Thoracic aorta (tissue), 2 donors: ENCODE data around the gene GPAT2. TPM values are rescaled to one million over a fixed set of nuclear protein-coding genes. Genes with fewer than 3 reads are reported as not detected.
"Not testable (repeated sequence)": the region's sequence is repeated elsewhere in the genome, so short reads cannot be mapped to it uniquely, and the experiment has no call there.

Experiments used
- ATAC-seq: fragments of 150-250 bp; one replicate; pipeline ENCODE4 v1.8.0; 2017; ENCODE audit warnings: low read depth; ENCODE audit not compliant: insufficient number of reproducible peaks, low FRiP score
- DNase-seq: peaks from one replicate; pipeline ENCODE4 v3.0.0-alpha.2; 2020; ENCODE audit warnings: low spot score
- H3K27ac ChIP-seq, 2 donors: fragments of 200-600 bp; sonication (generic); 1 replicate in 1 of 2; 2 replicates in 1 of 2; pipeline ENCODE4 v1.5.1; 2016; ENCODE audit warnings: mild to moderate bottlenecking in 2 of 2, moderate library complexity in 2 of 2
- H3K27me3 ChIP-seq: fragments of 200-600 bp; sonication (generic); replicated peaks from 2 replicates; pipeline ENCODE4 v1.6.0; 2016; ENCODE audit warnings: mild to moderate bottlenecking; ENCODE audit not compliant: insufficient read depth
- H3K36me3 ChIP-seq: fragments of 200-600 bp; sonication (generic); one replicate; pipeline ENCODE4 v1.5.1; 2016
- H3K4me1 ChIP-seq, 2 donors: fragments of 200-600 bp; sonication (generic); 1 replicate in 1 of 2; 2 replicates in 1 of 2; pipeline versions ENCODE4 v1.5.1 to v1.6.0; 2016; ENCODE audit warnings: low read depth in 2 of 2, mild to moderate bottlenecking in 1 of 2; ENCODE audit not compliant: control insufficient read depth in 1 of 2
- H3K4me3 ChIP-seq: fragments of 200-600 bp; sonication (generic); 2 replicates; pipeline ENCODE4 v1.5.1; 2016; ENCODE audit warnings: mild to moderate bottlenecking
- H3K9me3 ChIP-seq: fragments of 200-600 bp; sonication (generic); 2 replicates; pipeline ENCODE4 v1.5.1; 2016
- total RNA-seq, 2 donors: library from RNA; depleted of rRNA; stranded (reverse); fragments of >200 nt; gene quantifications; one replicate each; pipeline versions ENCODE4 v1.1.0 to v1.2.3, GENCODE V29; 2016
- TF ChIP-seq, protein P1 (sequence below): fragments of 200-600 bp; sonication (generic); IDR thresholded peaks from one replicate; pipeline ENCODE4 v1.5.1; 2019; ENCODE audit warnings: antibody characterized with exemption

Gene GPAT2
- 1 to 10 TPM; 6.9 TPM for total RNA-seq

- not testable (repeated sequence) for DNase-seq, H3K27ac ChIP-seq, H3K9me3 ChIP-seq, ATAC-seq, H3K4me1 ChIP-seq, H3K4me3 ChIP-seq, H3K36me3 ChIP-seq, H3K27me3 ChIP-seq
Observed at GRCh38 chr2:96034792-96035191, at the start of gene GPAT2. GPAT2 (minus strand) TSS chr2:96034916; CDS start chr2:96032359, 2,557 bp downstream.

- H3K9me3 ChIP-seq = no peaks in the 10 kb centered on the region
- H3K4me1 ChIP-seq = peaks cover 0 to 18% of the 10 kb centered on the region in 2 donors
- TF ChIP-seq, protein P1, sequence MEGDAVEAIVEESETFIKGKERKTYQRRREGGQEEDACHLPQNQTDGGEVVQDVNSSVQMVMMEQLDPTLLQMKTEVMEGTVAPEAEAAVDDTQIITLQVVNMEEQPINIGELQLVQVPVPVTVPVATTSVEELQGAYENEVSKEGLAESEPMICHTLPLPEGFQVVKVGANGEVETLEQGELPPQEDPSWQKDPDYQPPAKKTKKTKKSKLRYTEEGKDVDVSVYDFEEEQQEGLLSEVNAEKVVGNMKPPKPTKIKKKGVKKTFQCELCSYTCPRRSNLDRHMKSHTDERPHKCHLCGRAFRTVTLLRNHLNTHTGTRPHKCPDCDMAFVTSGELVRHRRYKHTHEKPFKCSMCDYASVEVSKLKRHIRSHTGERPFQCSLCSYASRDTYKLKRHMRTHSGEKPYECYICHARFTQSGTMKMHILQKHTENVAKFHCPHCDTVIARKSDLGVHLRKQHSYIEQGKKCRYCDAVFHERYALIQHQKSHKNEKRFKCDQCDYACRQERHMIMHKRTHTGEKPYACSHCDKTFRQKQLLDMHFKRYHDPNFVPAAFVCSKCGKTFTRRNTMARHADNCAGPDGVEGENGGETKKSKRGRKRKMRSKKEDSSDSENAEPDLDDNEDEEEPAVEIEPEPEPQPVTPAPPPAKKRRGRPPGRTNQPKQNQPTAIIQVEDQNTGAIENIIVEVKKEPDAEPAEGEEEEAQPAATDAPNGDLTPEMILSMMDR = no peak
- H3K27me3 ChIP-seq = no peaks in the 10 kb centered on the region
- H3K27ac ChIP-seq = peak overlapping the region in 1 of 2 donors; percentile 15
- no peak for ATAC-seq
- H3K36me3 ChIP-seq = no peaks in the 10 kb centered on the region
- no peak for DNase-seq
- no peak overlapping the region for H3K4me3 ChIP-seq
Observed at GRCh38 chr2:96083989-96084857, 49.5 kb upstream of the GPAT2 start.

- no peak for DNase-seq
- peak overlapping the region in 1 of 2 donors; percentile 15 for H3K27ac ChIP-seq
- ATAC-seq = no peak
- H3K9me3 ChIP-seq = no peaks in the 10 kb centered on the region
- no peaks in the 10 kb centered on the region for H3K27me3 ChIP-seq
- H3K4me3 ChIP-seq = no peak overlapping the region
- no peaks in the 10 kb centered on the region for H3K36me3 ChIP-seq
- H3K4me1 ChIP-seq = peaks cover 0 to 18% of the 10 kb centered on the region in 2 donors
- TF ChIP-seq, protein P1 = no peak
Observed at GRCh38 chr2:96083064-96083939, 48.6 kb upstream of the GPAT2 start.

- Histone ChIP-seq H3K9me3 (no peaks in the 10 kb centered on the region), H3K36me3 (no peaks in the 10 kb centered on the region), H3K27ac (peak overlapping the region in 1 of 2 donors; percentile 15), H3K4me3 (no peak overlapping the region), H3K27me3 (no peaks in the 10 kb centered on the region), H3K4me1 (peaks cover 0 to 18% of the 10 kb centered on the region in 2 donors)
- no peak for DNase-seq
- no peak for ATAC-seq
- TF ChIP-seq, protein P1 = no peak
Observed at GRCh38 chr2:96082211-96083063, 47.7 kb upstream of the GPAT2 start.

- no peak for DNase-seq
- H3K27me3 ChIP-seq = no peaks in the 10 kb centered on the region
- ATAC-seq = no peak
- H3K4me1 ChIP-seq = peaks cover 0 to 18% of the 10 kb centered on the region in 2 donors
- TF ChIP-seq, protein P1 = no peak
- no peaks in the 10 kb centered on the region for H3K36me3 ChIP-seq
- H3K9me3 ChIP-seq = no peaks in the 10 kb centered on the region
- H3K4me3 ChIP-seq = no peak overlapping the region
- H3K27ac ChIP-seq = no peak overlapping the region
Observed at GRCh38 chr2:96081042-96081441, 46.3 kb upstream of the GPAT2 start.
